ENCODE results near the gene FAM187B.

FAM187B gene

DNA sequence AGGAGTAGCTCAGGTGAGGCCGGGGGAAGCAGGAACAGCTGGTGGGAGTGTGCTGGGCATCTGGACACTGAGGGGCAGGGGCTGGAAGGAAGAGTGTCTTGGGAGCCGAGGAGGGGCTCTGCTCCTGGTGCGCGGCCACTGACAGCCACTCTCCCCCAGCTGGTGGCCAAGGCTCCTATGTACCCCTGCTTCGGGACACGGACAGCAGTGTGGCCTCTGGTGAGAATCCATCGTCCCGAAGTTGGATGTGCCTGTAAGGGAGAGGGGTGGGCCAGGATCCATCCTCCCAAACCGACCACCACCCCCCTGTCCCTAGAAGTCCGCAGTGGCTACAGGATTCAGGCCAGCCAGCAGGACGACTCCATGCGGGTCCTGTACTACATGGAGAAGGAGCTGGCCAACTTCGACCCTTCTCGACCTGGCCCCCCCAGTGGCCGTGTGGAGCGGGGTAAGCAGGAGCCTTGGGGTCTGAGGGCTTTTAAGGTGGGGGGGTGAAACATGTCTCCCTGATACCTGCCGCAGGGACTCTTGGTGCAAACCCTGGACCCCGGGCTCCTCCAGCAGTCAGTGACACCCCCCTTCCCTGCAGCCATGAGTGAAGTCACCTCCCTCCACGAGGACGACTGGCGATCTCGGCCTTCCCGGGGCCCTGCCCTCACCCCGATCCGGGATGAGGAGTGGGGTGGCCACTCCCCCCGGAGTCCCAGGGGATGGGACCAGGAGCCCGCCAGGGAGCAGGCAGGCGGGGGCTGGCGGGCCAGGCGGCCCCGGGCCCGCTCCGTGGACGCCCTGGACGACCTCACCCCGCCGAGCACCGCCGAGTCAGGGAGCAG is 38.2 kb upstream of the FAM187B start:
- TF ChIP-seq POLR2AphosphoS5 (IDR thresholded peaks at IDR 0.05; ENCODE audit: low read depth, low read length) (no peak), TAF1 (IDR thresholded peaks at IDR 0.05; ENCODE audit: borderline replicate concordance, insufficient read depth, low read length) (no peak), FOXP2 (optimal IDR thresholded peaks at IDR 0.05; ENCODE audit: borderline replicate concordance, extremely low read depth, extremely low read length, insufficient read depth) (no peak)
- TF ChIP-seq, protein P1, sequence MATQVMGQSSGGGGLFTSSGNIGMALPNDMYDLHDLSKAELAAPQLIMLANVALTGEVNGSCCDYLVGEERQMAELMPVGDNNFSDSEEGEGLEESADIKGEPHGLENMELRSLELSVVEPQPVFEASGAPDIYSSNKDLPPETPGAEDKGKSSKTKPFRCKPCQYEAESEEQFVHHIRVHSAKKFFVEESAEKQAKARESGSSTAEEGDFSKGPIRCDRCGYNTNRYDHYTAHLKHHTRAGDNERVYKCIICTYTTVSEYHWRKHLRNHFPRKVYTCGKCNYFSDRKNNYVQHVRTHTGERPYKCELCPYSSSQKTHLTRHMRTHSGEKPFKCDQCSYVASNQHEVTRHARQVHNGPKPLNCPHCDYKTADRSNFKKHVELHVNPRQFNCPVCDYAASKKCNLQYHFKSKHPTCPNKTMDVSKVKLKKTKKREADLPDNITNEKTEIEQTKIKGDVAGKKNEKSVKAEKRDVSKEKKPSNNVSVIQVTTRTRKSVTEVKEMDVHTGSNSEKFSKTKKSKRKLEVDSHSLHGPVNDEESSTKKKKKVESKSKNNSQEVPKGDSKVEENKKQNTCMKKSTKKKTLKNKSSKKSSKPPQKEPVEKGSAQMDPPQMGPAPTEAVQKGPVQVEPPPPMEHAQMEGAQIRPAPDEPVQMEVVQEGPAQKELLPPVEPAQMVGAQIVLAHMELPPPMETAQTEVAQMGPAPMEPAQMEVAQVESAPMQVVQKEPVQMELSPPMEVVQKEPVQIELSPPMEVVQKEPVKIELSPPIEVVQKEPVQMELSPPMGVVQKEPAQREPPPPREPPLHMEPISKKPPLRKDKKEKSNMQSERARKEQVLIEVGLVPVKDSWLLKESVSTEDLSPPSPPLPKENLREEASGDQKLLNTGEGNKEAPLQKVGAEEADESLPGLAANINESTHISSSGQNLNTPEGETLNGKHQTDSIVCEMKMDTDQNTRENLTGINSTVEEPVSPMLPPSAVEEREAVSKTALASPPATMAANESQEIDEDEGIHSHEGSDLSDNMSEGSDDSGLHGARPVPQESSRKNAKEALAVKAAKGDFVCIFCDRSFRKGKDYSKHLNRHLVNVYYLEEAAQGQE (IDR thresholded peaks at IDR 0.05; ENCODE audit: insufficient read depth in 1 of 2, low read depth in 2 of 2, low read length in 2 of 2) = no peak

- no peak for TF ChIP-seq TAF1 (IDR thresholded peaks at IDR 0.05; ENCODE audit: borderline replicate concordance, insufficient read depth, low read length)
- no peak for TF ChIP-seq SIN3A (IDR thresholded peaks at IDR 0.05; ENCODE audit: borderline replicate concordance, insufficient read depth, low read length)
- peak; percentile 18; the same call in 1 of the 2 replicates for TF ChIP-seq POLR2AphosphoS5 (IDR thresholded peaks at IDR 0.05; ENCODE audit: low read depth, low read length)
These were observed 37.5 kb upstream of the FAM187B start for GRCh38 chr19:35265900-35266519.

DNA sequence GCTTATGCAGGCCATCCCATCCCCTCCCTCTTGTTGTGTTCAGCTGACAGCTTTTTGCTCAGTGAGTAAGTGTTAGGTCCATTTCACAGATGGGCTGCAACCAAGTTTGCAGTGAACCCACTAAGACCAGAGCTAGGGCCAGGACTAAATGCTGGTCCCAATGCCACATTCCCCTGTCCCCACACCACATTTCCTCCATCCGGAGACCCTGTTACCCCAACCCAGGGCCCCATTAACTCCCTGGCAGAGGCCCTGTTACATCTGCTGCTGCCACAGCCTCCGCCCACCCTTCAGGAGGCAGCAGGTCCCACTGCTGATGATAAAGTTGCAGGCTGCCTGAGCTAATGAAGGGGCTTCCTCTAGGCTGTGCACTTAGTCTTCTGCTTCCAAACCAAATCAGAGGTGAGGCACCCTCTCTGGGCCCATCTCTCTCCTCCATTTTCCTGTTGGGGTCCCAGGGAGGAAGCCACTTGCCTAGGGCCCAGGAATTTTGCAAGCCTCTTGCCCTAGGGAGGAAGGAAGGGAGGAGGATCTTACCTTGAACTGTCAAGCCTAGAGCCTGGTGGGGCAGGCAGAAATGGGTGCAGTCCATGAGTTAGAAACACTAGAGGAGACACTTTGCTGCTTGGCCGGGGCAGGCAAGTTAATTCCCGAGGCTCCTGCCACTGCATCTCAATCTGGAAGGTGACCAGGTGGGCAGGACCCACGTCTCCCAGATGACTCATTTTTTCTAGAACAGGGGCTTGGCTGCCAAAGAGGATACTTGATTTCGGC is 36.8 kb upstream of the FAM187B start:
- TF ChIP-seq TAF1 (IDR thresholded peaks at IDR 0.05; ENCODE audit: borderline replicate concordance, insufficient read depth, low read length) (no peak), SIN3A (IDR thresholded peaks at IDR 0.05; ENCODE audit: borderline replicate concordance, insufficient read depth, low read length) (no peak), POLR2AphosphoS5 (IDR thresholded peaks at IDR 0.05; ENCODE audit: low read depth, low read length) (no peak)

DNA sequence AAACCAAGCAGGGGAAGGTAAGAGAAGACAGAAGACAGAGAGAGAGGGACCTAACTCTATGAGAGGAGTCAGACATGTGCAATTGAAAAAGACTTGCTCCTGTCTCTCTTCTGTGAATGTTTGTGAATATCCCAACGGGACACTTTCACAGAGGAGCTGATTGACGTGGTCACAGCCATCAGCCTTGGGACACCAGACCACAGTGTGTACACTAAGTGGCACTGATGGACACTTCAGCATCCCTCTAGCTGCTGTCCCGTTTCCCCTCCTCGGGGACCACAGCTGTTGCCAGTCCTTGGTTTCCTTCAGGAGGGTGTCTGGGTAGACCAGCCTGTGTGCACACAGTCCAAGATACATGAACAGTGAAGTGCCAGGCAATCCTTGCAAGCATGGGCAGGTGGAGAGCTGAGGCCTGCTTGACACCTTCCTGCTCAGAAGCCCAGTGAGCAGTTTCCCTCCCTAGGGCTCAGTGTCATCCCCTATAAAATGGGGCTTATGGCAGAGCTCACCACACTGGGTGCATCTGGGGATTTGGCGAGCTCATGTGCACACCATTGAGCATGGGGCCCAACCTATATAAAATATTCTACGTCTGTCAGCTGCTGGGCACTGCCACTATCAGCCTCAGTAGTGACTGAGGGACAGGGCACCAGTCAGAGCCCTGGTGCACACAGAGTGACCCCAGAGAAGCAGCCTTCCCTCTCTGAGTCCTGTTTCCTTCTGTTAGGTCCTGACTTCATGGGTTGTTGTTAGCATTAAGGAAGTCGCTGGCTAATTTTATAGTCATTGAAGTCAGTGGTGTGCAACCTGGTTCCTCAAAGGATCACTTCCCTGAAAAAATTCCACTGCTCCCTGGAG is 36.0 kb upstream of the FAM187B start:
- TF ChIP-seq TAF1 (IDR thresholded peaks at IDR 0.05; ENCODE audit: borderline replicate concordance, insufficient read depth, low read length) = no peak
- TF ChIP-seq FOXP2 (optimal IDR thresholded peaks at IDR 0.05; ENCODE audit: borderline replicate concordance, extremely low read depth, extremely low read length, insufficient read depth) = no peak
- no peak for TF ChIP-seq POLR2AphosphoS5 (IDR thresholded peaks at IDR 0.05; ENCODE audit: low read depth, low read length)
- no peak for TF ChIP-seq SIN3A (IDR thresholded peaks at IDR 0.05; ENCODE audit: borderline replicate concordance, insufficient read depth, low read length)
- TF ChIP-seq, protein P1 (IDR thresholded peaks at IDR 0.05; ENCODE audit: insufficient read depth in 1 of 2, low read depth in 2 of 2, low read length in 2 of 2) = no peak

GRCh38 chr19:35262101-35262761 is 33.7 kb upstream of the FAM187B start:
- TF ChIP-seq POLR2AphosphoS5 (IDR thresholded peaks at IDR 0.05; ENCODE audit: low read depth, low read length) = no peak
- TF ChIP-seq, protein P1 (IDR thresholded peaks at IDR 0.05; ENCODE audit: insufficient read depth in 1 of 2, low read depth in 2 of 2, low read length in 2 of 2) = no peak
- no peak for TF ChIP-seq TAF1 (IDR thresholded peaks at IDR 0.05; ENCODE audit: borderline replicate concordance, insufficient read depth, low read length)
- no peak for TF ChIP-seq SIN3A (IDR thresholded peaks at IDR 0.05; ENCODE audit: borderline replicate concordance, insufficient read depth, low read length)
- TF ChIP-seq FOXP2 (optimal IDR thresholded peaks at IDR 0.05; ENCODE audit: borderline replicate concordance, extremely low read depth, extremely low read length, insufficient read depth) = no peak
